Karpas-422 (cell line): ENCODE data around the gene CENPA. TPM values are rescaled to one million over a fixed set of nuclear protein-coding genes. Genes with fewer than 3 reads are reported as not detected.
A peak's percentile ranks its signal among the peaks of the same experiment; 100 is the strongest.

ENCODE experiments used
- DNase-seq: peaks from one replicate; pipeline ENCODE4 v3.0.0-alpha.2; 2015
- H2AFZ ChIP-seq: fragments of 200-600 bp; sonication (generic); 2 replicates; pipeline ENCODE4 v1.6.1; 2014; ENCODE audit warnings: antibody characterized with exemption, low read length, mixed read lengths
- H3K27ac ChIP-seq: fragments of 200-600 bp; sonication (generic); 2 replicates; pipeline ENCODE4 v1.5.1; 2014; ENCODE audit warnings: mild to moderate bottlenecking, low read length, moderate library complexity
- H3K27me3 ChIP-seq: fragments of 200-600 bp; sonication (generic); 2 replicates; pipeline ENCODE4 v1.6.1; 2014; ENCODE audit warnings: low read length, mixed read lengths
- H3K36me3 ChIP-seq: fragments of 200-600 bp; sonication (generic); 2 replicates; pipeline ENCODE4 v1.6.1; 2014; ENCODE audit warnings: low read length, mixed read lengths; ENCODE audit not compliant: insufficient read depth
- H3K4me1 ChIP-seq: fragments of 200-600 bp; sonication (generic); 2 replicates; pipeline ENCODE4 v1.6.1; 2014; ENCODE audit warnings: mild to moderate bottlenecking, low read length, mixed read lengths
- H3K4me2 ChIP-seq: fragments of 200-600 bp; sonication (generic); 2 replicates; pipeline ENCODE4 v1.6.1; 2014; ENCODE audit warnings: low read length, low read depth, mild to moderate bottlenecking; ENCODE audit not compliant: poor library complexity, severe bottlenecking
- H3K4me3 ChIP-seq: fragments of 200-600 bp; sonication (generic); 2 replicates; pipeline ENCODE4 v1.5.1; 2014; ENCODE audit warnings: mild to moderate bottlenecking, antibody characterized with exemption, low read length, mixed read lengths
- H3K79me2 ChIP-seq: fragments of 200-600 bp; sonication (generic); 2 replicates; pipeline ENCODE4 v1.6.1; 2014; ENCODE audit warnings: mild to moderate bottlenecking, low read length, mixed read lengths
- H3K9ac ChIP-seq: fragments of 200-600 bp; sonication (generic); 2 replicates; pipeline ENCODE4 v1.6.0; 2014; ENCODE audit warnings: low read length
- H3K9me2 ChIP-seq: fragments of 200-600 bp; sonication (generic), shearing (Covaris generic); replicated peaks from 2 replicates; pipeline ENCODE4 v1.6.0; 2014; ENCODE audit warnings: mild to moderate bottlenecking, low read length, moderate library complexity; ENCODE audit not compliant: insufficient read depth
- H3K9me3 ChIP-seq: fragments of 300-700, 200-600 bp; sonication (generic); 2 replicates; pipeline ENCODE4 v1.6.1; 2014; ENCODE audit warnings: low read length, mixed read lengths
- H4K20me1 ChIP-seq: fragments of 200-600 bp; sonication (generic); 2 replicates; pipeline ENCODE4 v1.6.1; 2014; ENCODE audit warnings: mild to moderate bottlenecking, antibody characterized with exemption, low read length, low read depth; ENCODE audit not compliant: insufficient read depth
- total RNA-seq: library from RNA; depleted of rRNA; stranded (reverse); fragments of >200 nt; shearing (Covaris generic); gene quantifications from 2 replicates; pipeline ENCODE4 v1.2.3, GENCODE V29; 2014; ENCODE audit warnings: low replicate concordance; rRNA removed

The CENPA gene
- 10.0 and 21.1 TPM in 2 replicates for total RNA-seq

DNA sequence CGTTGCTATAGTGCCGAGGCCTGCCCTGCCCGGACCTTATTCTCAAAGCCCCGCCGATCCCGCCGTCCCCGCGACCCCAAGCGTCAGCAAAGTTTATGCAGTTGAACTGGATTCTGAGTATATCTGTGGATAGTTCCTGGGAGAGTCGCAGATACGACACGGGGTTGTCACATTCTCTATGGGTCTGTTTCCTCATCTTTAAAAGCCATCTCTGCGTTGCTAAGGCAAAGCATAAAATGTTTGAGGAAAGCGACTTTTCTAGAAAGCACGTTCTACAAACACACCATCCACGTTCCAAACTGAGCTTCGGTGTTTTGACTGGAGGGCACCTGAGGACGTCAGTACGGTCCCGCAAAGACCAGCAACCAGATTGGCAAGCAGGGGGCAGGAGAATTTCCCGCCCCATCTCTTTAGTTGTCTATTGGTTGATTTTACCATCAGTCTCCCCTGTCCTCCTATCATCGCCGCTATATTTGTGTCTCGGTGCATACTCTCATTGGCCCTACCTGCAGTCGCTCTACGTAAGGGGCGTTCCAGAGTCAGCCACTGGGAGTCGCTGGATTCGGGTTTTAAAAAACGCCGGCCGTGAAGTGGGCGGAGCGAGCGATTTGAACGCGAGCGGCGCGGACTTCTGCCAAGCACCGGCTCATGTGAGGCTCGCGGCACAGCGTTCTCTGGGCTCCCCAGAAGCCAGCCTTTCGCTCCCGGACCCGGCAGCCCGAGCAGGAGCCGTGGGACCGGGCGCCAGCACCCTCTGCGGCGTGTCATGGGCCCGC, at the start of gene CENPA:
Gene CENPA, plus strand, starts transcription at position 626 of the 776 bp plus-strand sequence. Its CDS starts 141 bp downstream, at position 767.
- Histone ChIP-seq H3K4me3 (peak within 1 kb of the TSS; percentile 97), H2AFZ (peak within 1 kb of the TSS; percentile 85; the same call in 1 of the 2 replicates), H3K27me3 (no peaks in the 10 kb centered on the region), H3K79me2 (peaks cover 44% of the 10 kb centered on the region), H3K36me3 (peaks cover 19% of the 10 kb centered on the region), H3K4me1 (peaks cover 18% of the 10 kb centered on the region), H3K4me2 (peak within 1 kb of the TSS; percentile 99), H3K9ac (peak within 1 kb of the TSS; percentile 92), H3K27ac (peak within 1 kb of the TSS; percentile 66), H4K20me1 (no peaks in the 10 kb centered on the region), H3K9me2 (no peaks in the 10 kb centered on the region), H3K9me3 (no peaks in the 10 kb centered on the region)
- DNase-seq: peak; percentile 99

DNA sequence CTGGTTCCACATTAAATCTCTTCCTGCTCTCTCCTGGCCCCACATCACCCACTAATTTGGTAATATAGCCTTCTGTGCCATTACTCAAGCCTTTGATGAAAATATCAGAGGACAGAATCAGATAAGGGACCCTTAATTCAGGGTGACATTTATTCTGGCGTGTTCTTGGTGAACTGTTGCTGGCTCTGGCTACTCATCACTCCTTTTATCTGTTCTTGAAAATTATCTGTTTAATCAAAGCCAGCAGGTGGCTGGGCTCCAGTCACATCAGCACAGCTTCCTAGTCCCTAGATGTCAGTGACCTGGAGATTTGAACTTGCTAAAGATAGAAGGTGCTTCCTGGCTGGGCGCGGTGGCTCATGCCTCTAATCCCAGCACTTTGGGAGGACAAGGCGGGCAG, 48.6 kb upstream of the CENPA start:
- no peaks in the 10 kb centered on the region for H3K4me1 ChIP-seq

DNA sequence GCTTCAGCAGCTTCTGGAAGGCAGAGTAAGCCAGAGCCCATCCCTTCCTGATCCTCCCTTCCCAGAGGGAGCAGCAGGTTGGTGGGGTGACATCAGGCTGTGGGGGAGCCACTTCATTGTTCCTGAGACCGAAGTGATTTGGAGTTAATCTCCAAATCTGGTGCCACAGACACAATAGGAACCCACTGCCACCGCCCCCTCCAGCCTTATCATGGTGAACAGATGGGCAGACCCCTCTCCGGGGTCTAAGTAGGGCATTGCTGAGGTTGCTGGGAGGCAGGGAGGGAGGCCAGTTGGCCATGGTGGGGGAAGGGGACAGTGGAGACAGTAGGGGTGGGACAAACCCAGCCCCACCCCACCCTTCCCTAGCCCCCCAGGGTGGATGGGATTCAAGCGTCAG, 47.4 kb upstream of the CENPA start:
- H3K36me3 ChIP-seq: no peaks in the 10 kb centered on the region
- no peak overlapping the region for H3K4me3 ChIP-seq
- no peak overlapping the region for H3K9ac ChIP-seq
- H3K27me3 ChIP-seq: no peaks in the 10 kb centered on the region
- H3K4me1 ChIP-seq: no peaks in the 10 kb centered on the region
- H3K9me2 ChIP-seq: no peaks in the 10 kb centered on the region
- H3K4me2 ChIP-seq: no peak overlapping the region
- no peak for DNase-seq
- no peak overlapping the region for H3K27ac ChIP-seq
- H3K9me3 ChIP-seq: no peaks in the 10 kb centered on the region
- no peaks in the 10 kb centered on the region for H3K79me2 ChIP-seq
- H2AFZ ChIP-seq: no peak overlapping the region
- H4K20me1 ChIP-seq: no peaks in the 10 kb centered on the region

More for the DNA sequence above, 48.6 kb upstream of the CENPA start:
- H3K9me3 ChIP-seq: no peaks in the 10 kb centered on the region
- no peaks in the 10 kb centered on the region for H3K36me3 ChIP-seq
- H3K4me3 ChIP-seq: no peak overlapping the region
- H2AFZ ChIP-seq: no peak overlapping the region
- H4K20me1 ChIP-seq: no peaks in the 10 kb centered on the region
- H3K4me2 ChIP-seq: no peak overlapping the region
- DNase-seq: no peak
- no peak overlapping the region for H3K9ac ChIP-seq
- no peaks in the 10 kb centered on the region for H3K27me3 ChIP-seq
- no peaks in the 10 kb centered on the region for H3K9me2 ChIP-seq
- no peak overlapping the region for H3K27ac ChIP-seq
- no peaks in the 10 kb centered on the region for H3K79me2 ChIP-seq

DNA sequence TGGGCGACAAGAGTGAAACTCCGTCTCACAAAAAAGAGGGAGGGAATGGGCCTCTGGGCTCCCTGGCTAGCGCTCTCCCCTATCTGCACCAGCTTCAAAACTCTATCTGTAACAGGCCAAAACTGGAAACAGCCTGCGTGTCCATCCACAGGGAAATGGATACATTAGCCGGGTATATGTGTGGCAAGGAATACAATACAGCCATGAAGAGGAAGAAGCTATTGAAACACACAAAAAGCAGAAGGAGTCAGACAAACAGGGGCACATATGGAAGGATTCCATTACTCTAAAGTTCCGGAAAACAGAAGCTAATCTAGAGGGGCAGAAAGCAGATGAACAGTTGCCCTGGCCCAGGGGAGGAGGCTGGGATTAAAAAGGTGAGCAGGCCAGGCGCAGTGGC, 46.3 kb upstream of the CENPA start:
- H3K27ac ChIP-seq: no peak overlapping the region
- H3K4me1 ChIP-seq: no peaks in the 10 kb centered on the region
- no peak overlapping the region for H3K9ac ChIP-seq
- no peaks in the 10 kb centered on the region for H3K27me3 ChIP-seq
- H3K4me3 ChIP-seq: no peak overlapping the region
- no peaks in the 10 kb centered on the region for H4K20me1 ChIP-seq
- H3K9me3 ChIP-seq: no peaks in the 10 kb centered on the region
- H3K79me2 ChIP-seq: no peaks in the 10 kb centered on the region
- H3K9me2 ChIP-seq: no peaks in the 10 kb centered on the region
- no peak overlapping the region for H2AFZ ChIP-seq
- no peaks in the 10 kb centered on the region for H3K36me3 ChIP-seq
- DNase-seq: no peak
- H3K4me2 ChIP-seq: no peak overlapping the region

DNA sequence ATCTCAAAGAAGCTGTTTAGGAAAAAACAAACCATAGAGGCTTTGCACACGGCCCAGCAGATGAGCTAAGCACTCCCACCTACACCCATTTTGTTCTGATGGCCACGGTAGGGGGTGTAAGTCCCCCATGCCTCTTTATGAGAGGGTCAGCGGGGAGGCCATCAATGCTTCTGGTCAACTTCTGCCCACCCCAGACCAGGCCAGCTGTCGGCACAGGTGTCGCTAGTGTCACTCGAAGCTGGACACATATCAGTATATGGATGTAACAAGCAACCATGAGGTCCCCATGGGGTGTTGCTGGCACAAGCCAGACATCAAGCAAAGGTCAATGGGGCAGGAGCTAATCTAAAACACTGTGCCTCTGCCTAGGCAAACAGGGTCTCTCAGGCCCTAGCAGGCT, 45.5 kb upstream of the CENPA start:
- no peaks in the 10 kb centered on the region for H3K79me2 ChIP-seq
- H3K9me2 ChIP-seq: no peaks in the 10 kb centered on the region
- H3K9ac ChIP-seq: no peak overlapping the region
- no peak overlapping the region for H2AFZ ChIP-seq
- no peaks in the 10 kb centered on the region for H3K4me1 ChIP-seq
- H3K27me3 ChIP-seq: no peaks in the 10 kb centered on the region
- H3K36me3 ChIP-seq: no peaks in the 10 kb centered on the region
- H4K20me1 ChIP-seq: no peaks in the 10 kb centered on the region
- no peak overlapping the region for H3K27ac ChIP-seq
- no peak overlapping the region for H3K4me3 ChIP-seq
- no peak overlapping the region for H3K4me2 ChIP-seq
- no peaks in the 10 kb centered on the region for H3K9me3 ChIP-seq
- no peak for DNase-seq

DNA sequence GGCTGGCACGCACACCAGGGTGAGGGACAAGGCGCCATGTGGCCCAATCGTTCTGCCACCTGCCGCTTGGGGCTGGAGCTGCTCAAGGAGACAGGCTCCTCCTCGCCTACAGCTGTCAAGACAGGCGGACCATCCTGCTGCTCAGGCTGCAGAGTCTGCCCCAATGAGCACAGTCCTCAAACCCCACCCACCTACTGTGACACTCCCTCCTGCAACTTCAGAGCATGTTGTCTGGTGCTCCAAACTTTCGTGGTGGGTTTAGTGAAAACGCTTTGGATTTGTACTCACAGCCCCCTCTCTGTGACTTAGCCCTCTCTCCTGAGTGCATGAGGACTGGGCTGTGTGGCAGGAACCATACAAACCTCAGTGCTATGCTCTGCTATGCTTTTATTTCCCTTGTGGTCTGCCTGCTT, 45.0 kb upstream of the CENPA start:
- Histone ChIP-seq H3K9me3 (no peaks in the 10 kb centered on the region), H3K9me2 (no peaks in the 10 kb centered on the region), H2AFZ (no peak overlapping the region), H4K20me1 (no peaks in the 10 kb centered on the region), H3K27me3 (no peaks in the 10 kb centered on the region), H3K4me1 (no peaks in the 10 kb centered on the region), H3K27ac (no peak overlapping the region), H3K4me2 (no peak overlapping the region), H3K79me2 (no peaks in the 10 kb centered on the region), H3K9ac (no peak overlapping the region), H3K4me3 (no peak overlapping the region), H3K36me3 (no peaks in the 10 kb centered on the region)
- DNase-seq: peak; percentile 82

DNA sequence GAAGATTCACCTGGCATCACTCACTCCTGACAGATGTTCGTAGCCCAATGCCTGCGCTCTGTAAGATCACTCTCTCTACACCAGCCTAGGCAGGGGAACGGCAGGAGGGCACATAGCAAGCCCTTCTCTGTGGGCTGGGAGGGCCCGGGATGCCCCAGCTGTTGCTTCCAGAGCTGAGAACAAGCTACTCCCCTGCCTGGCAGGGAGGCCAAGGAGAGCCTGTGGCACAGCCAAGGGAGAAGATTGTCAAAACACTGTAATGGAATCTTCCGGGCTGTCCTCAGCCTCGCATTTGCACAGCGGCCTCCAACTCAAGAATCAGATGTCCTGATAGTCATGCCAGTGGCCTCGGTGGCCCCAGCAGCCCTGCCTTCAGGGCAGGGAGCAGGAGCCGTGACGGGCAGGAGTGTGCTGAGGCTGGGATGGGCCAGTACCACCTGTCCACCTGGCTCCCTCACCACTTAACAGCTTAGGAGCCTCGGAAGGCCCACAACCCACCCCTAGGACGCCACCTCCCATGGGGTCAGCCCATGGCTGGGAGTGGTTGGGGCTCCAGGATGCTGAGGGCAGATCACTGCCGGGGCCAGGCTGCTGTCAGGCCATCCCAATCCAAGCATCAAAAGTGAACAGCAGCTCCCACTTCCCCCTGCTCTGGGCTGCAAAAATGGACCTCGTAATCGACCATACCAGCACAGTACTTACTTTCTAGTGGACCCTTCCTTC, 43.6 kb upstream of the CENPA start:
- no peak overlapping the region for H3K27ac ChIP-seq
- no peak overlapping the region for H3K9ac ChIP-seq
- no peaks in the 10 kb centered on the region for H3K4me1 ChIP-seq
- no peaks in the 10 kb centered on the region for H3K27me3 ChIP-seq
- no peaks in the 10 kb centered on the region for H3K9me3 ChIP-seq
- H3K9me2 ChIP-seq: no peaks in the 10 kb centered on the region
- DNase-seq: no peak
- no peaks in the 10 kb centered on the region for H3K36me3 ChIP-seq
- H3K4me3 ChIP-seq: no peak overlapping the region
- no peaks in the 10 kb centered on the region for H3K79me2 ChIP-seq
- no peak overlapping the region for H3K4me2 ChIP-seq
- H2AFZ ChIP-seq: no peak overlapping the region
- no peaks in the 10 kb centered on the region for H4K20me1 ChIP-seq

DNA sequence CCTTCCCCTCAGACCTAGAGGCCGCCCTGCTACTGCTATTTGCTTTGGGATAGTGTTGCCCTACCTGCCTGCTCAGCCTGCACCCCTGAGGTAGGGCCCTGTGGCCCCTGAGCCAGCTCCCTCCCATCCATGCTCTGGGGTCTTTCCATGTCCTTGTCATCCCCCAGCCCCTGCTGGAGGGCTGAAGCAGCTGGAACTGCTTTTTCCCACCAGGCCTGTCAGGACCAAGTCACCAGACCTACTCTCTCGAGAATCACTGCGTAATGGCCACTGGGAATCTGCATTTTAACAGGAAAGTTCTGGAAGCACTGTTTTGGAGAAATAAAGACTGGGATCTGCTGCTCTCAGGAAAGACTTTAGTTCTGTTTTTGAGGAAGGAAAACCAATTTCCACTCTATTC, 42.0 kb upstream of the CENPA start:
- Histone ChIP-seq H3K4me3 (no peak overlapping the region), H3K9me3 (no peaks in the 10 kb centered on the region), H3K36me3 (no peaks in the 10 kb centered on the region), H3K4me2 (no peak overlapping the region), H3K79me2 (no peaks in the 10 kb centered on the region), H2AFZ (no peak overlapping the region), H3K4me1 (no peaks in the 10 kb centered on the region), H4K20me1 (no peaks in the 10 kb centered on the region), H3K9me2 (no peaks in the 10 kb centered on the region), H3K27me3 (no peaks in the 10 kb centered on the region), H3K27ac (no peak overlapping the region), H3K9ac (no peak overlapping the region)
- no peak for DNase-seq
